Esophagus muscularis mucosa (tissue), 4 donors: ENCODE results near the gene TBPL1.

Source experiments
- EP300 ChIP-seq: sonication (generic); formaldehyde crosslinking; IDR thresholded peaks from one replicate; pipeline ENCODE4 v1.6.1; 2017; ENCODE audit warnings: antibody characterized with exemption
- POLR2A ChIP-seq: fragments of 450-650 bp; IDR thresholded peaks from one replicate; pipeline ENCODE4 v1.6.1; 2017; ENCODE audit warnings: antibody characterized with exemption, moderate library complexity, mild to moderate bottlenecking, low read depth
- POLR2AphosphoS5 ChIP-seq, 2 donors: sonication (generic); formaldehyde crosslinking; IDR thresholded peaks; one replicate each; pipeline ENCODE4 v1.6.1; 2017; ENCODE audit warnings: antibody characterized with exemption in 2 of 2
- TF ChIP-seq, protein P1 (sequence below), 3 experiments: fragments of 200-600 bp in 2 of 3; fragments of 450-650 bp in 1 of 3; sonication (generic) in 2 of 3; IDR thresholded peaks; one replicate each; pipeline ENCODE4 v1.5.1; 2017 to 2019; ENCODE audit warnings: antibody characterized with exemption in 3 of 3, mild to moderate bottlenecking in 2 of 3, moderate library complexity in 1 of 3

DNA sequence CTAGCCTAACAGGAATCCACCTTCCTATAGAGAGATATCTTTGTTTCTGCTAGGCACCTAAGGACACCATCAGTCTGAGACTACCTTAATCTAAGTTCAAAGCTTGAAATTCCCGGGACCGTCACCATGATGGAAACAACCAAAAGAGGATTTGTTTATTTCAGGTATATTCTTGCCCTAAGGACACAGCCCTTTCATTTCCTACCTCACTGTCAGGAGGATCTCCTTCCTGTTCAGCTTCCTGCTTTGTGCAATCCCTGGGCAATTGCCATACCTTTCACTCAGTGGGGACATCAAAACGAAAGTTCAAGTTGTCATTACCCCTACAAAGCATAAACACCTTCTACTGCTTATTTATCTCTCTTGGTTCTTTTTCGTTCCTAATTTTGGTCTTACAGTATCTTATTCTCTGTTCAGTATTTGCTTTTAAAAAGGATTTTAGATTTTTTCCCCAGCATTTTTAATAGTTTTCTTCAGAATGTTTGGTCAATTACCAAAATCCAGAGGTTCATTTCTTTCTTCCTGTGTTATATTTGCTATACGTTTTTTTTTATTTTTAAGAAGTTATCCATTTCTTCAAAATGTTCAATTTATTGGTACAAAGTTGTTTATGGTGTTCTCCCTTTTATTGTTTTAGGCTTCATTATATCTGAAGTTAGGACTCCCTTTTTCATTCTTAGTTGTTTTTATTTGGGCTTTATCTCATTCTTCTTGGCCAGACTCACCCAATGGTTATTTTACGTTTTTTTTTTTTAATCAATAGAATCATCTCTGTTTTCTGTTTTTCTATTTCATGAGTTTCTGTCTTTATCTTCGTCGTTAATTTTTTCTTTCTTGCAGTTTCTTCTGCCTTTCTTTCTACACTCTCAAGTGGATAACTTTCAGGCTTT lies 13.0 kb upstream of the TBPL1 start:
- TF ChIP-seq, protein P1, sequence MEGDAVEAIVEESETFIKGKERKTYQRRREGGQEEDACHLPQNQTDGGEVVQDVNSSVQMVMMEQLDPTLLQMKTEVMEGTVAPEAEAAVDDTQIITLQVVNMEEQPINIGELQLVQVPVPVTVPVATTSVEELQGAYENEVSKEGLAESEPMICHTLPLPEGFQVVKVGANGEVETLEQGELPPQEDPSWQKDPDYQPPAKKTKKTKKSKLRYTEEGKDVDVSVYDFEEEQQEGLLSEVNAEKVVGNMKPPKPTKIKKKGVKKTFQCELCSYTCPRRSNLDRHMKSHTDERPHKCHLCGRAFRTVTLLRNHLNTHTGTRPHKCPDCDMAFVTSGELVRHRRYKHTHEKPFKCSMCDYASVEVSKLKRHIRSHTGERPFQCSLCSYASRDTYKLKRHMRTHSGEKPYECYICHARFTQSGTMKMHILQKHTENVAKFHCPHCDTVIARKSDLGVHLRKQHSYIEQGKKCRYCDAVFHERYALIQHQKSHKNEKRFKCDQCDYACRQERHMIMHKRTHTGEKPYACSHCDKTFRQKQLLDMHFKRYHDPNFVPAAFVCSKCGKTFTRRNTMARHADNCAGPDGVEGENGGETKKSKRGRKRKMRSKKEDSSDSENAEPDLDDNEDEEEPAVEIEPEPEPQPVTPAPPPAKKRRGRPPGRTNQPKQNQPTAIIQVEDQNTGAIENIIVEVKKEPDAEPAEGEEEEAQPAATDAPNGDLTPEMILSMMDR (IDR thresholded peaks at IDR 0.05) = no peak
- TF ChIP-seq EP300 = no peak
- no peak for TF ChIP-seq POLR2A
- no peak for TF ChIP-seq POLR2AphosphoS5 (IDR thresholded peaks at IDR 0.05)
